Measurements from ENCODE around the gene PTRHD1. TPM values are rescaled to one million over a fixed set of nuclear protein-coding genes. Genes with fewer than 3 reads are reported as not detected.
"Not testable (repeated sequence)": the region's sequence is repeated elsewhere in the genome, so short reads cannot be mapped to it uniquely, and the experiment has no call there.

Gene PTRHD1
- total RNA-seq, 1 donor from 2014 or later: 24.3 TPM

DNA sequence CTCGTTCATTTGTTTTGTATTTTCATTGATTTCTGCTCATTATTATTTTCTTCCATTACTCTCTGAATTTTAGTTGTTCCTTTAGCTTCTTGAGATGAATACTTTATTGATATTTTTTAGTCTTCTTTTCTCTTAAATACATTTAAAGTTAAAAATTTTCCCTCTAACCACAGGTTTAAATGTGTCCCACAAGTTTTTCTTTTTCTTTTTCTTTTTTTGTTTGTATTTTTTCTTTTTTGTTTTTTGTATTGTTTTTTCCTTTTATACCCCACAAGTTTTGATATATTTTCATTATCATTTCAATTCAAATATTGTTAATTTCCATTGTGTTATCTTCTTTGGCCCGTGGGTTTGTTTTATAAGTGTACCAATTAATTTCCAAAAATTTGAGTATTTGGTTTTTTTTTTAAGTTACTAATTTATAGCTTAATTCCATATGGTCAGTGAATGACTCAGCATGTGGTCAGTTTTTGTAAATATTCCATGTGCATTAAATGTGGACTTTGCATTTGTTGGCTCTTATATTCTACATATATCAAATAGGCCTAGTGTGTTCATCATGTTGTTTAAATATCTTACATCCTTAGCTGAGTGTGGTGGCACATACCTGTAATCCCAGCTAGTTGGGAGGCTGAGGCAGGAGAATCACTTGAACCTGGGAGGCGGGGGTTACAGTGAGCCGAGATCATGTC is 16.3 kb upstream of the PTRHD1 start:
- TF ChIP-seq, protein P1, sequence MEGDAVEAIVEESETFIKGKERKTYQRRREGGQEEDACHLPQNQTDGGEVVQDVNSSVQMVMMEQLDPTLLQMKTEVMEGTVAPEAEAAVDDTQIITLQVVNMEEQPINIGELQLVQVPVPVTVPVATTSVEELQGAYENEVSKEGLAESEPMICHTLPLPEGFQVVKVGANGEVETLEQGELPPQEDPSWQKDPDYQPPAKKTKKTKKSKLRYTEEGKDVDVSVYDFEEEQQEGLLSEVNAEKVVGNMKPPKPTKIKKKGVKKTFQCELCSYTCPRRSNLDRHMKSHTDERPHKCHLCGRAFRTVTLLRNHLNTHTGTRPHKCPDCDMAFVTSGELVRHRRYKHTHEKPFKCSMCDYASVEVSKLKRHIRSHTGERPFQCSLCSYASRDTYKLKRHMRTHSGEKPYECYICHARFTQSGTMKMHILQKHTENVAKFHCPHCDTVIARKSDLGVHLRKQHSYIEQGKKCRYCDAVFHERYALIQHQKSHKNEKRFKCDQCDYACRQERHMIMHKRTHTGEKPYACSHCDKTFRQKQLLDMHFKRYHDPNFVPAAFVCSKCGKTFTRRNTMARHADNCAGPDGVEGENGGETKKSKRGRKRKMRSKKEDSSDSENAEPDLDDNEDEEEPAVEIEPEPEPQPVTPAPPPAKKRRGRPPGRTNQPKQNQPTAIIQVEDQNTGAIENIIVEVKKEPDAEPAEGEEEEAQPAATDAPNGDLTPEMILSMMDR (IDR thresholded peaks at IDR 0.05; ENCODE audit: borderline replicate concordance): no peak
- DNase-seq: no peak
- no peak overlapping the region for H3K27ac ChIP-seq (replicated peaks)
- no peak overlapping the region for H3K4me3 ChIP-seq
- H3K9me3 ChIP-seq (replicated peaks): peaks cover 14% of the 10 kb centered on the region
- H3K4me1 ChIP-seq: no peaks in the 10 kb centered on the region
- intact Hi-C loops (cut with micrococcal nuclease): no loop called here
- H3K27me3 ChIP-seq (ENCODE audit: low read depth): no peaks in the 10 kb centered on the region
- H3K36me3 ChIP-seq: peaks cover 12% of the 10 kb centered on the region

DNA sequence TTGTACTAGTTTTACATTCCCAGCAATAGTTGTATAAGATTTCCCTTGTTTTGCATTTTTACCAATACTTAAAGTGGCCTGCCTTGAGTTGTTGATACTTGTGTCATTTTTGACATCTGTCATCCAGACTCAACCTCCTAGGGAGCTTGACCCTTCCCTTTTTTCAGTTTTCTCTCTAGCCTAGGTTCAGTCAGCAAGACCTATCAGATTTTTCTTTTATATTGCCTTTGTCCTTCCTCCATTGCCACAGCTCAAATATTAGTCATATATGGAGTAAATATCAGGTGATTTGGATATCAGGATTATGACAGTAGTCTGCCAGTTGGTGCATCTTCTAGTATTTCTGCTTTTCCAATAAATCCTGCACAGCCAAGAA is 13.5 kb upstream of the PTRHD1 start:
- H3K36me3 ChIP-seq: peaks cover 12% of the 10 kb centered on the region
- H3K27ac ChIP-seq (replicated peaks): no peak overlapping the region
- TF ChIP-seq, protein P1 (IDR thresholded peaks at IDR 0.05; ENCODE audit: borderline replicate concordance): no peak
- no peaks in the 10 kb centered on the region for H3K4me1 ChIP-seq
- no peak overlapping the region for H3K4me3 ChIP-seq
- intact Hi-C loops (cut with micrococcal nuclease): no loop called here
- H3K9me3 ChIP-seq (replicated peaks): peaks cover 16% of the 10 kb centered on the region
- no peaks in the 10 kb centered on the region for H3K27me3 ChIP-seq (ENCODE audit: low read depth)
- DNase-seq: no peak

DNA sequence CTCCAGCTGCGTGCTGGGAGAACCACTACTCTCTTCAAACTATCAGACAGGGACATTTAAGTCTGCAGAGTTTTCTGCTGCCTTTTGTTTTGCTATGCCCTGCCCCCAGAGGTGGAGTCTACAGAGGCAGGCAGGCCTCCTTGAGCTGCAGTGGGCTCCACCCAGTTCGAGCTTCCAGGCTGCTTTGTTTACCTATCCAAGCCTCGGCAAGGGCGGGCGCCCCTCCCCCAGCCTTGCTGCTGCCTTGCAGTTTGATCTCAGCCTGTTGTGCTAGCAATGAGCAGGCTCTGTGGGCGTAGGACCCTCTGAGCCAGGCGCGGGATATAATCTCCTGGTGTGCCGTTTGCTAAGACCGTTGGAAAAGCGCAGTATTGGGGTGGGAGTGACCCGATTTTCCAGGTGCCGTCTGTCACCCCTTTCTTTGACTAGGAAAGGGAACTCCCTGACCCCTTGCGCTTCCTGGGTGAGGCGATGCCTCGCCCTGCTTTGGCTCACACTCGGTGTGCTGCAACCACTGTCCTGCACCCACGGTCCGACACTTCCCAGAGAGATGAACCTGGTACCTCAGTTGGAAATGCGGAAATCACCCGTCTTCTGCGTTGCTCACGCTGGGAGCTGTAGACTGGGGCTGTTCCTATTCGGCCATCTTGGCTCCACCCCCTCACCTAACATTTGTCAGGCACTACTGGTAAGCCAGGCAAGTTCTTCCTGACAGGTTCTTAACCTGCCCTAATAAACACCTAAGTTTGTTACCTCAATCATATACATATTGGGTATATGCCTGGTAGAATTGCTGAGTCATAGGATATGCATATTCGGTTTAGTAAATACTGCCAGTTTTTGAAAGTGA is 12.8 kb upstream of the PTRHD1 start:
- H3K27me3 ChIP-seq (ENCODE audit: low read depth); H3K27ac ChIP-seq (replicated peaks); DNase-seq; H3K4me1 ChIP-seq; H3K4me3 ChIP-seq; intact Hi-C loops (cut with micrococcal nuclease): not testable (repeated sequence)
- peaks cover 12% of the 10 kb centered on the region for H3K36me3 ChIP-seq
- peaks cover 18% of the 10 kb centered on the region for H3K9me3 ChIP-seq (replicated peaks)

DNA sequence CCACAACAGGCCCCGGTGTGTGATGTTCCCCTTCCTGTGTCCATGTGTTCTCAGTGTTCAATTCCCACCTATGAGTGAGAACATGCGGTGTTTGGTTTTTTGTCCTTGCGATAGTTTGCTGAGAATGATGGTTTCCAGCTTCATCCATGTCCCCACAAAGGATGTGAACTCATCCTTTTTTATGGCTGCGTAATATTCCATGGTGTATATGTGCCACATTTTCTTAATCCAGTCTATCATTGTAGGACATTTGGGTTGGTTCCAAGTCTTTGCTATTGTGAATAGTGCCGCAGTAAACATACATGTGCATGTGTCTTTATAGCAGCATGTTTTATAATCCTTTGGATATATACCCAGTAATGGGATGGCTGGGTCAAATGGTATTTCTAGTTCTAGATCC is 7.3 kb upstream of the PTRHD1 start:
- H3K27me3 ChIP-seq (ENCODE audit: low read depth); H3K27ac ChIP-seq (replicated peaks); DNase-seq; H3K36me3 ChIP-seq; H3K4me3 ChIP-seq; intact Hi-C loops (cut with micrococcal nuclease); H3K4me1 ChIP-seq; H3K9me3 ChIP-seq (replicated peaks): not testable (repeated sequence)

DNA sequence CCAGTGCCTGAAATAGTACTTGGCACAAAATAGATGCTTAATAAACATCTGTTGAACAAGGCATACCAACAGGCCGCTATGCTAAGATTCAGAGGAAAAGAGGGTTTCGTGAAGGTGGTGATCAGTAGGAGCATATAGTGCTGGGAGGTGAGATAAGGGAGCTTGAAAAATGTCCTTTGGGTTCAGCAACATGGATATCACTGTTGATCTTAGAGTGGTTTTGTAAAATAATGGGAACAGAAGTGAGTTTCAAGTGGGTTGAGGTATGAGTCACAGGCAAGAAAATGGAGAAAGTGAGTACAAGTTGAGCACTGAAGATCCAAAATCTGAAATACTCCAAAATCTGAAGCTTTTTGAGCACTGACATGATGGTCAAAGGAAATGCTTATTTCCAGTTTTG is 4.5 kb upstream of the PTRHD1 start:
- Histone ChIP-seq H3K27me3 (ENCODE audit: low read depth) (no peaks in the 10 kb centered on the region), H3K4me1 (peaks cover 11% of the 10 kb centered on the region), H3K9me3 (replicated peaks) (peaks cover 4% of the 10 kb centered on the region), H3K4me3 (no peak overlapping the region), H3K36me3 (peaks cover 4% of the 10 kb centered on the region), H3K27ac (replicated peaks) (no peak overlapping the region)
- DNase-seq: no peak
- TF ChIP-seq, protein P1 (IDR thresholded peaks at IDR 0.05; ENCODE audit: borderline replicate concordance): no peak
- intact Hi-C loops (cut with micrococcal nuclease): no loop called here

DNA sequence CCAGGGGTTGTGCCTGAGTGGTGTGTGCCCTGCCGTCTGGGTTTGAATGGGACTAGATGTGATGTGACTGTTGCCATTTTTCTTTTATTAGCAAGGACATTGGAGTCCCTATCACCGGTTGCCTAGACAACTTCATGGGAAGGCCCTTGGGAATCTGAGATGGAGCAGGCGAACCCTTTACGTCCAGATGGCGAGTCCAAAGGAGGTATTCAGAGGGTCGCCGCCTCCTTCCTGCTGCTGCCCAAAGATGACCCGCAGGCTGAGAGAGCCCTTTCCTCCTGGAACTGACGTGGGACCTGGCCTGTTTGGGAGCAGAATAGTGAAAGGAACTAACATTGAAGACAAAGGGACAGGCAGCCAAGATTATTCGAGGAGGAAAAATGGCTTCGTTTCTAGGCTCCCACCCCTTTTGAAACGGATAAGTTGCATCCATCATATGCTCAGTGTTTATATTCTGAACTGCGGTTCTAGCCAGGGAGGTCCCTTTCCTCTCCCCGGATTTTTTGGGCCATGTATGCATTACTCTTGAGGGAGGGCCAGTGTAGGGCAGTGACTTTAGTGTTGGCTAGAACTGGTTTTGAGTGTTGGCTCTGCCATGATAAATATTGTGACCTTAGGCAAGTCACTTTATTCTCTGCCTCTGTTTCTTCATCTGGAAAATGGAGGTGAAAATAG is 707 bp upstream of the PTRHD1 start:
- Histone ChIP-seq H3K4me1 (peaks cover 21% of the 10 kb centered on the region), H3K9me3 (replicated peaks) (no peaks in the 10 kb centered on the region), H3K27ac (replicated peaks) (peak overlapping the region; percentile 99), H3K27me3 (ENCODE audit: low read depth) (no peaks in the 10 kb centered on the region), H3K36me3 (peaks cover 6% of the 10 kb centered on the region), H3K4me3 (peak overlapping the region; percentile 79)
- intact Hi-C loops (cut with micrococcal nuclease): no loop called here
- DNase-seq: no peak
- TF ChIP-seq, protein P1 (IDR thresholded peaks at IDR 0.05; ENCODE audit: borderline replicate concordance): no peak
